Stomach (tissue), 4 donors: Measurements from ENCODE around the gene SLC27A1.

Experiments
- POLR2A ChIP-seq, 4 donors: fragments of 450-650 bp; IDR thresholded peaks; one replicate each; pipeline ENCODE4 v1.6.1; 2016; ENCODE audit warnings: antibody characterized with exemption in 4 of 4, control low read depth in 2 of 4, mild to moderate bottlenecking in 1 of 4, moderate library complexity in 1 of 4
- TF ChIP-seq, protein P1 (sequence below), 7 experiments: fragments of 450-650 bp in 4 of 7; fragments of 200-600 bp in 3 of 7; sonication (generic) in 3 of 7; IDR thresholded peaks; one replicate each; pipeline ENCODE4 v1.5.1; 2016 to 2019; ENCODE audit warnings: antibody characterized with exemption in 7 of 7, control low read depth in 2 of 7, mild to moderate bottlenecking in 1 of 7

DNA sequence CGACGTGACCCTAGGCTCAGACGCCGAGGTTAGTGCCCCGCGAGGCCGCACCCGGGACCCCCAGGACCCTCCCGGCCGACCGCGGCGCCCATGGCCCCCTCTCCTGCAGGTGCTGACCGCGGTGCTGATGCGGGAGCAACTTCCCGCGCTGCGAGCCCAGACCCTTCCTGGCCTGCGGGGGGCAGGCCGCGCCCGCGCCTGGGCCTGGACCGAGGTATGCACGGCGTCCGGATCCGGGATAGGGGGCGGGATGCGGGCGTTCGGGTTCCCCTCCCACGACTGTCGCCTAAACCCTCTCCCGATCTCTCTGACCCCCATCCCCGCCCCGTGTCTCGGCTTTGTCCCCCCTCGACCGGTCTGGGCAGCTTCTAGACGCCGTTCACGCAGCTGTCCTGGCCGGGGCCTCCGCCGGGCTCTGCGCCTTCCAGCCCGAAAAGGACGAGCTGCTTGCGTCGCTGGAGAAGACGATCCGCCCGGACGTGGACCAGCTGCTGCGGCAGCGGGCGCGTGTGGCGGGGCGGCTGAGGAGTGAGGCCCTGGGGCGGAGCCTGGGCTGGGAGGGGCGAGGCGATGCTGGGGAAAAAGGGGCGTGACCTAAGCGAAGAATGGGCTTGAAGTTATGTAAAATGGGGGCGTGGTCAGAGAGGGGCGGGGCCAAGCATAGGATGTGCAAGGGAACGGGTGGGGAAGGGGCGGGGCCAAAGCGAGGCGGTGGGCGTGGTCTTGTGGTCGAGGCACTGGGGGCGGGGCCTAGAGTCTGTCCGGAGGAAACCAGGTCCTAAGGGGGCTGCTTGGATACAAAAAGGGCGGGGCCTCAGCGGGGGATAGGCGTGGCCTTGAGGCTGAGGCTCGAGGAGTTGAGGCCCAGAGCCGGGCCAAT is 69.2 kb downstream of the SLC27A1 start:
- TF ChIP-seq, protein P1, sequence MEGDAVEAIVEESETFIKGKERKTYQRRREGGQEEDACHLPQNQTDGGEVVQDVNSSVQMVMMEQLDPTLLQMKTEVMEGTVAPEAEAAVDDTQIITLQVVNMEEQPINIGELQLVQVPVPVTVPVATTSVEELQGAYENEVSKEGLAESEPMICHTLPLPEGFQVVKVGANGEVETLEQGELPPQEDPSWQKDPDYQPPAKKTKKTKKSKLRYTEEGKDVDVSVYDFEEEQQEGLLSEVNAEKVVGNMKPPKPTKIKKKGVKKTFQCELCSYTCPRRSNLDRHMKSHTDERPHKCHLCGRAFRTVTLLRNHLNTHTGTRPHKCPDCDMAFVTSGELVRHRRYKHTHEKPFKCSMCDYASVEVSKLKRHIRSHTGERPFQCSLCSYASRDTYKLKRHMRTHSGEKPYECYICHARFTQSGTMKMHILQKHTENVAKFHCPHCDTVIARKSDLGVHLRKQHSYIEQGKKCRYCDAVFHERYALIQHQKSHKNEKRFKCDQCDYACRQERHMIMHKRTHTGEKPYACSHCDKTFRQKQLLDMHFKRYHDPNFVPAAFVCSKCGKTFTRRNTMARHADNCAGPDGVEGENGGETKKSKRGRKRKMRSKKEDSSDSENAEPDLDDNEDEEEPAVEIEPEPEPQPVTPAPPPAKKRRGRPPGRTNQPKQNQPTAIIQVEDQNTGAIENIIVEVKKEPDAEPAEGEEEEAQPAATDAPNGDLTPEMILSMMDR (IDR thresholded peaks at IDR 0.05), result peak in 2 of 7 experiments; percentile 14 to 39
- no peak for TF ChIP-seq POLR2A (IDR thresholded peaks at IDR 0.05)
